GM12864 (cell line): ENCODE measurements around the gene ENTREP3.
A peak's percentile ranks its signal among the peaks of the same experiment; 100 is the strongest.

Experiments used
- DNase-seq: peaks from one replicate; pipeline ENCODE4 v3.0.0-alpha.2; 2011; ENCODE audit warnings: low read depth
- H3K4me3 ChIP-seq: 2 replicates; pipeline ENCODE4 v1.5.1; 2011; ENCODE audit warnings: mild to moderate bottlenecking, low read depth, low read length, control low read depth
- TF ChIP-seq, protein P1 (sequence below): IDR thresholded peaks from 2 replicates; pipeline ENCODE4 v1.5.1; 2011; ENCODE audit warnings: low read depth, mild to moderate bottlenecking, moderate library complexity, low read length, control low read depth, inconsistent platforms; ENCODE audit errors: missing control alignments

The ENTREP3 gene

GRCh38 chr1:155207806-155208540, 47.3 kb downstream of the ENTREP3 start, which contains the start of gene THBS3:
Gene THBS3, minus strand, starts transcription at chr1:155207897. Its CDS starts 21 bp downstream, at chr1:155207876.
- TF ChIP-seq, protein P1, sequence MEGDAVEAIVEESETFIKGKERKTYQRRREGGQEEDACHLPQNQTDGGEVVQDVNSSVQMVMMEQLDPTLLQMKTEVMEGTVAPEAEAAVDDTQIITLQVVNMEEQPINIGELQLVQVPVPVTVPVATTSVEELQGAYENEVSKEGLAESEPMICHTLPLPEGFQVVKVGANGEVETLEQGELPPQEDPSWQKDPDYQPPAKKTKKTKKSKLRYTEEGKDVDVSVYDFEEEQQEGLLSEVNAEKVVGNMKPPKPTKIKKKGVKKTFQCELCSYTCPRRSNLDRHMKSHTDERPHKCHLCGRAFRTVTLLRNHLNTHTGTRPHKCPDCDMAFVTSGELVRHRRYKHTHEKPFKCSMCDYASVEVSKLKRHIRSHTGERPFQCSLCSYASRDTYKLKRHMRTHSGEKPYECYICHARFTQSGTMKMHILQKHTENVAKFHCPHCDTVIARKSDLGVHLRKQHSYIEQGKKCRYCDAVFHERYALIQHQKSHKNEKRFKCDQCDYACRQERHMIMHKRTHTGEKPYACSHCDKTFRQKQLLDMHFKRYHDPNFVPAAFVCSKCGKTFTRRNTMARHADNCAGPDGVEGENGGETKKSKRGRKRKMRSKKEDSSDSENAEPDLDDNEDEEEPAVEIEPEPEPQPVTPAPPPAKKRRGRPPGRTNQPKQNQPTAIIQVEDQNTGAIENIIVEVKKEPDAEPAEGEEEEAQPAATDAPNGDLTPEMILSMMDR: no peak
- no peak for DNase-seq
- H3K4me3 ChIP-seq: peak within 1 kb of the TSS; percentile 94

GRCh38 chr1:155206891-155207805, 48.1 kb downstream of the ENTREP3 start:
- no peak for DNase-seq
- H3K4me3 ChIP-seq: no peak overlapping the region
- TF ChIP-seq, protein P1: peak; percentile 92

- DNase-seq: no peak
- no peak overlapping the region for H3K4me3 ChIP-seq
- TF ChIP-seq, protein P1: no peak
Measured at GRCh38 chr1:155205969-155206593, 49.2 kb downstream of the ENTREP3 start.

DNA sequence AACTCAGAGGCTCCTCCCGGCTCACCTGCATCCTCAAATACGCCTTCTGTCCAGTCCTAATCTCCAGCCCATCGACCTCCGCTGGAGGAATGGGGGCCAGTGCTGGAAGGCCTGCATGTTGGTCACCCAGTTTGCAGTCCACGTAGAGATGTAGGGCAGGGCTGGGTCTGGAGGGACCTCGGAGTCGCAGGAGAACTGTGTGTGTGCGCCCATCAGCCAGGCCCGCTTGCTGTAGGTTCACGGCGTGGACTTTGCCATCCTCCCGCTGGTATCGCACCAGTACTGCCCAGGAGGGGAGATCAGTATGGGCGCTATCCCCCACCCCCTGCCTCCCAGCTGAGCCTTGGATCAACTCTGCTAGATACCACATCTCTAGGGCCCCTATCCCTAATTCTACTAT, 50.2 kb downstream of the ENTREP3 start:
- H3K4me3 ChIP-seq: no peak overlapping the region
- DNase-seq: no peak
- TF ChIP-seq, protein P1: no peak

GRCh38 chr1:155202731-155203515, 52.4 kb downstream of the ENTREP3 start:
- TF ChIP-seq, protein P1: no peak
- no peak for DNase-seq
- H3K4me3 ChIP-seq: no peak overlapping the region

- no peak for DNase-seq
- no peak overlapping the region for H3K4me3 ChIP-seq
- TF ChIP-seq, protein P1: no peak
Measured at GRCh38 chr1:155202198-155202597, 53.1 kb downstream of the ENTREP3 start.
